ENCODE results near the gene SLCO3A1. TPM values are rescaled to one million over a fixed set of nuclear protein-coding genes. Genes with fewer than 3 reads are reported as not detected.

SLCO3A1 gene
- total and polyA plus RNA-seq, 2 of the 8 experiments (the other 6 are each of a cell fraction or from before 2014, with no cell fraction given): 15.1 to 20.4 TPM

DNA sequence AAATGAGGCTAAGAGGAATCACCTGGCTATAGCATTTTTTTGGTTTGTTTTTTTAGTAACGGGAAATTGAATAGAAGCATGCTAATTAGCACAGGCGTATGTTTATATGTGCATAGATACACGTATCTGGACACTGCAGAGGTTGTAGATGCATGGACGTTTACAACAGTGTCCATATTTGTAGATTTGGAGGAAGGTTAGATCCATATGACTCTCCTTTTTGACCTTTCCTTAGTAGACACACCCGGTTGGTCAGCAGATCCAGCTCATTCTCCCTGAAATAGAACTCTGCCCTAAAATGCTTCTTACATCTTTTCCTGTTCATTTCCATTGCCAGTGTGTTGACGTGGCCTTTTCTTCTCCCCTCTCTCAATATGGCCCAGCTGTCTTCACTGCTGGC lies 60.1 kb downstream of the SLCO3A1 start:
- Histone ChIP-seq H2BK120ac (replicated peaks; ENCODE audit: low read depth, low read length) (no peak overlapping the region), H3K23ac (ENCODE audit: insufficient read length) (no peak overlapping the region), H2AK5ac (ENCODE audit: low read depth, low read length) (no peak overlapping the region), H2BK5ac (ENCODE audit: low read depth, low read length) (no peak overlapping the region), H3K9me3 (ENCODE audit: insufficient read depth in 2 of 2, low read depth in 1 of 2, low read length in 1 of 2) (no peaks in the 10 kb centered on the region), H3K14ac (ENCODE audit: insufficient read length) (no peak overlapping the region), H3K18ac (ENCODE audit: extremely low read depth, low read length) (no peak overlapping the region), H4K91ac (replicated peaks; ENCODE audit: insufficient read length, low read length) (no peak overlapping the region), H3K4me2 (ENCODE audit: insufficient read depth in 1 of 2, low read depth in 2 of 2, low read length in 2 of 2) (no peak overlapping the region), H2BK15ac (ENCODE audit: low read length) (no peak overlapping the region), H3K56ac (replicated peaks; ENCODE audit: insufficient read length, low read depth, low read length) (no peak overlapping the region), H3K79me1 (ENCODE audit: low read depth, low read length) (peaks cover 2% of the 10 kb centered on the region; the same call in 1 of the 2 replicates), H3K23me2 (ENCODE audit: low read depth, low read length) (no peaks in the 10 kb centered on the region), H3K27me3 (replicated peaks in 1 of 4; ENCODE audit: control insufficient read depth in 3 of 4, extremely low read depth in 1 of 4, insufficient read depth in 3 of 4, low read length in 3 of 4) (no peaks in the 10 kb centered on the region), H3K4me3 (ENCODE audit: extremely low read depth in 1 of 4, insufficient read depth in 2 of 4, low read depth in 3 of 4, low read length in 4 of 4) (no peak overlapping the region), H3K36me3 (ENCODE audit: control insufficient read depth in 2 of 4, insufficient read depth in 4 of 4, low read length in 3 of 4) (peaks cover 0 to 4% (median 0%) of the 10 kb centered on the region in 4 experiments; a peak in 1 of 8 replicates), H2AFZ (ENCODE audit: low read length) (no peak overlapping the region), H3K79me2 (ENCODE audit: control insufficient read depth in 1 of 2, insufficient read depth in 2 of 2, low read length in 2 of 2) (no peaks in the 10 kb centered on the region), H2BK12ac (ENCODE audit: low read depth, low read length) (no peak overlapping the region), H3K4me1 (replicated peaks in 1 of 4; ENCODE audit: control insufficient read depth in 3 of 4, insufficient read depth in 4 of 4, low read length in 3 of 4) (peaks cover 0 to 6% (median 4%) of the 10 kb centered on the region in 4 experiments; a peak in 4 of 7 replicates), H4K5ac (ENCODE audit: insufficient read length, low read depth, low read length) (no peak overlapping the region), H2BK20ac (ENCODE audit: low read length) (no peak overlapping the region), H4K20me1 (replicated peaks in 1 of 2; ENCODE audit: control insufficient read depth in 1 of 2, insufficient read depth in 2 of 2, low read length in 2 of 2) (no peaks in the 10 kb centered on the region), H4K8ac (ENCODE audit: extremely low read depth, insufficient read depth, low read length) (no peak overlapping the region), H3K9ac (replicated peaks in 1 of 4; ENCODE audit: extremely low read depth in 1 of 4, low read depth in 3 of 4, low read length in 3 of 4) (no peak overlapping the region), H3K4ac (replicated peaks; ENCODE audit: insufficient read length, low read depth, low read length) (no peak overlapping the region), H3K27ac (ENCODE audit: low read depth, low read length) (no peak overlapping the region)
- POLR2A ChIA-PET (ENCODE audit: partially characterized antibody): no interaction called here
- no peak for TF ChIP-seq KDM4A (IDR thresholded peaks at IDR 0.05; ENCODE audit: low read depth, low read length, severe bottlenecking)
- no peak for TF ChIP-seq BCL11A (IDR thresholded peaks at IDR 0.05; ENCODE audit: low read depth in 2 of 2, low read length in 2 of 2)
- TF ChIP-seq CHD2 (IDR thresholded peaks at IDR 0.05; ENCODE audit: low read length): no peak
- no peak for TF ChIP-seq RFX5 (IDR thresholded peaks at IDR 0.05; ENCODE audit: borderline replicate concordance, low read depth, low read length)
- no peak for TF ChIP-seq JUN (IDR thresholded peaks at IDR 0.05; ENCODE audit: low read depth, low read length)
- no peak for TF ChIP-seq BACH1 (IDR thresholded peaks at IDR 0.05; ENCODE audit: low read length)
- no peak for TF ChIP-seq NANOG (IDR thresholded peaks at IDR 0.05; ENCODE audit: insufficient read depth, low read depth, low read length, poor library complexity, severe bottlenecking)
- no peak for DNase-seq (ENCODE audit: low read depth in 1 of 2, low spot score in 2 of 2)
- WGBS, 2 experiments (ENCODE audit: extremely low coverage in 1 of 2, insufficient coverage in 1 of 2, insufficient read length in 1 of 2, insufficient replicate concordance in 2 of 2, low coverage in 1 of 2, low lambda C conversion rate in 2 of 2, missing lambda C conversion rate in 1 of 2): 91% methylated on average over 6 of the region's 6 CpGs; no CpG with 5 or more reads in 1 of the 2 experiments
- no peak for FAIRE-seq
- CTCF ChIA-PET (ENCODE audit: partially characterized antibody): interaction anchor here (1.3 to 1.5 kb wide), 2 partner anchors 18 to 58 kb away, joined by 4 to 6 read pairs; no protein-coding TSS in a partner anchor
